Smooth muscle cell (in vitro differentiated cells): Measurements from ENCODE around the gene NELL1. TPM values are rescaled to one million over a fixed set of nuclear protein-coding genes. Genes with fewer than 3 reads are reported as not detected.

ENCODE experiments used
- DNase-seq: peaks from one replicate; lab custom pipeline; 2025; ENCODE audit not compliant: unreplicated experiment; lab: John Stamatoyannopoulos, UW
- H2AFZ ChIP-seq: fragments of 200-600 bp; sonication (generic); 2 replicates; pipeline ENCODE4 v1.6.0; 2016; ENCODE audit warnings: antibody characterized with exemption, low read depth, mild to moderate bottlenecking
- H3F3A ChIP-seq: fragments of 200-600 bp; sonication (generic); 2 replicates; pipeline ENCODE4 v1.6.0; 2017; ENCODE audit warnings: antibody characterized with exemption, low read depth
- H3K27ac ChIP-seq: fragments of 200-600 bp; sonication (generic); 2 replicates; pipeline ENCODE4 v1.5.1; 2016; ENCODE audit warnings: low read depth, mild to moderate bottlenecking
- H3K27me3 ChIP-seq: fragments of 200-600 bp; sonication (generic); 2 replicates; pipeline ENCODE4 v1.6.1; 2016; ENCODE audit warnings: low read depth, mild to moderate bottlenecking
- H3K36me3 ChIP-seq: fragments of 200-600 bp; sonication (generic); 2 replicates; pipeline ENCODE4 v1.5.1; 2016; ENCODE audit warnings: low read depth
- H3K4me1 ChIP-seq: fragments of 200-600 bp; sonication (generic); 2 replicates; pipeline ENCODE4 v1.5.1; 2016; ENCODE audit warnings: low read depth
- H3K4me2 ChIP-seq: fragments of 200-600 bp; sonication (generic); 2 replicates; pipeline ENCODE4 v1.6.0; 2016; ENCODE audit warnings: mild to moderate bottlenecking
- H3K4me3 ChIP-seq: fragments of 200-600 bp; sonication (generic); 2 replicates; pipeline ENCODE4 v1.5.1; 2016; ENCODE audit warnings: mild to moderate bottlenecking
- H3K79me2 ChIP-seq: fragments of 200-600 bp; sonication (generic); 2 replicates; pipeline ENCODE4 v1.6.0; 2016; ENCODE audit warnings: low read depth, mild to moderate bottlenecking
- H3K9ac ChIP-seq: fragments of 200-600 bp; sonication (generic); 2 replicates; pipeline ENCODE4 v1.6.0; 2016; ENCODE audit warnings: low read depth
- H3K9me3 ChIP-seq: fragments of 200-600 bp; sonication (generic); replicated peaks from 2 replicates; pipeline ENCODE4 v1.5.1; 2016; ENCODE audit warnings: low read depth
- H4K20me1 ChIP-seq: fragments of 200-600 bp; sonication (generic); 2 replicates; pipeline ENCODE4 v1.6.0; 2016; ENCODE audit warnings: low read depth
- WGBS: methylation state at CpG from one replicate; pipeline ENCODE4 v1.1.7; 2016; ENCODE audit warnings: low lambda C conversion rate; 5-methylcytosine and 5-hydroxymethylcytosine counted together
- polyA plus RNA-seq: library from polyadenylated mRNA; unstranded; fragments of >200 nt; fragmentation: Nextera tagmentation; extraction: Ambion mirVana; gene quantifications from 2 replicates; pipeline ENCODE4 v1.2.1, GENCODE V29; 2016
- total RNA-seq: library from RNA; depleted of rRNA; stranded (reverse); fragments of >200 nt; gene quantifications from 2 replicates; pipeline ENCODE4 v1.2.3, GENCODE V29; 2014
- TF ChIP-seq, protein P1 (sequence below): fragments of 200-600 bp; sonication (generic); IDR thresholded peaks from 2 replicates; pipeline ENCODE4 v1.5.1; 2017; ENCODE audit warnings: borderline replicate concordance, mild to moderate bottlenecking, antibody characterized with exemption; ENCODE audit not compliant: insufficient read depth, poor library complexity, severe bottlenecking

NELL1 gene
- total and polyA plus RNA-seq, 2 experiments from 2014 or later: not detected

DNA sequence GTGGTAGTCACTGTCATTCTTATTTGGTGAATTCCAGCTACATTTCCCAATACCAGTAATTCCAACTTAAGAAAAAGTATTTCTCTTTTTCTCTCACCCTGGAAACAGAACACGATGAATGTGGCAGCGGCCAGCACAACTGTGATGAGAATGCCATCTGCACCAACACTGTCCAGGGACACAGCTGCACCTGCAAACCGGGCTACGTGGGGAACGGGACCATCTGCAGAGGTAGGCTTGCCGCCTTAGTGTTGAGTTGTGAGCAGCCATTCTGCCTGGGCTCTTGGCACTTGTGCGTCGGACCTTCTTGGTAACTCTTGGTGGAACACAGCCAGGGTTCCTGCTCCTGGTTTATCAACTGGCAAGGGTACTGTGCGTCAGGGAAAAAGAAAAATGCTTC lies 559.8 kb downstream of the NELL1 start:
- H3K9ac ChIP-seq: no peak overlapping the region
- no peaks in the 10 kb centered on the region for H3F3A ChIP-seq
- no peak overlapping the region for H2AFZ ChIP-seq
- no peak overlapping the region for H3K27ac ChIP-seq
- H3K4me1 ChIP-seq: no peaks in the 10 kb centered on the region
- no peak overlapping the region for H3K4me2 ChIP-seq
- no peak overlapping the region for H3K4me3 ChIP-seq
- no peak for DNase-seq
- H3K9me3 ChIP-seq: no peaks in the 10 kb centered on the region
- H3K79me2 ChIP-seq: no peaks in the 10 kb centered on the region
- WGBS: 91% methylated on average over 9 of the region's 9 CpGs
- H4K20me1 ChIP-seq: no peaks in the 10 kb centered on the region
- H3K36me3 ChIP-seq: no peaks in the 10 kb centered on the region
- TF ChIP-seq, protein P1, sequence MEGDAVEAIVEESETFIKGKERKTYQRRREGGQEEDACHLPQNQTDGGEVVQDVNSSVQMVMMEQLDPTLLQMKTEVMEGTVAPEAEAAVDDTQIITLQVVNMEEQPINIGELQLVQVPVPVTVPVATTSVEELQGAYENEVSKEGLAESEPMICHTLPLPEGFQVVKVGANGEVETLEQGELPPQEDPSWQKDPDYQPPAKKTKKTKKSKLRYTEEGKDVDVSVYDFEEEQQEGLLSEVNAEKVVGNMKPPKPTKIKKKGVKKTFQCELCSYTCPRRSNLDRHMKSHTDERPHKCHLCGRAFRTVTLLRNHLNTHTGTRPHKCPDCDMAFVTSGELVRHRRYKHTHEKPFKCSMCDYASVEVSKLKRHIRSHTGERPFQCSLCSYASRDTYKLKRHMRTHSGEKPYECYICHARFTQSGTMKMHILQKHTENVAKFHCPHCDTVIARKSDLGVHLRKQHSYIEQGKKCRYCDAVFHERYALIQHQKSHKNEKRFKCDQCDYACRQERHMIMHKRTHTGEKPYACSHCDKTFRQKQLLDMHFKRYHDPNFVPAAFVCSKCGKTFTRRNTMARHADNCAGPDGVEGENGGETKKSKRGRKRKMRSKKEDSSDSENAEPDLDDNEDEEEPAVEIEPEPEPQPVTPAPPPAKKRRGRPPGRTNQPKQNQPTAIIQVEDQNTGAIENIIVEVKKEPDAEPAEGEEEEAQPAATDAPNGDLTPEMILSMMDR: no peak
- H3K27me3 ChIP-seq: no peaks in the 10 kb centered on the region

DNA sequence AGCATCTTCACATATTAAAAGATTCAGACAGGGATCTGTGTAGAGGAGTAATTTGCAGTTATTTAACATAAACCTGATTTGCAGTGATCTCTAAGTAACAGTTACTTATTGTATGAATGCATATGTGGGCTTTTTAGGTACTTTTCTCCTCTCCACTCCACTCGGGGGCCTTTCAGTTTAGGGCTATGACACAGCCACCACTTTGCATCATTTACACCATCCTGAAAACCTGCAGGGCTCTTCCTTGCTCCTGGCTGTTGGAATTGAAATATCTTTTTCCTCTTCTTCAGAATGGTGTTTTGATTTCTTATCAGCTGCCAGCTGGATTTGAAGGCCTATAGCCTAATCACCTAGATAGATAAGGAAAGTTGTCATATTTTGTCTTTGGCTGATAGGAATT lies 580.8 kb downstream of the NELL1 start:
- H3K27me3 ChIP-seq: no peaks in the 10 kb centered on the region
- H3K79me2 ChIP-seq: no peaks in the 10 kb centered on the region
- TF ChIP-seq, protein P1: no peak
- H3K4me2 ChIP-seq: no peak overlapping the region
- H3K4me1 ChIP-seq: no peaks in the 10 kb centered on the region
- no peaks in the 10 kb centered on the region for H3K36me3 ChIP-seq
- H3F3A ChIP-seq: no peaks in the 10 kb centered on the region
- no peak for DNase-seq
- no peak overlapping the region for H3K9ac ChIP-seq
- H3K4me3 ChIP-seq: no peak overlapping the region
- 35% methylated on average over 1 of the region's 1 CpG for WGBS
- H2AFZ ChIP-seq: no peak overlapping the region
- H3K27ac ChIP-seq: no peak overlapping the region
- H4K20me1 ChIP-seq: no peaks in the 10 kb centered on the region
- no peaks in the 10 kb centered on the region for H3K9me3 ChIP-seq

DNA sequence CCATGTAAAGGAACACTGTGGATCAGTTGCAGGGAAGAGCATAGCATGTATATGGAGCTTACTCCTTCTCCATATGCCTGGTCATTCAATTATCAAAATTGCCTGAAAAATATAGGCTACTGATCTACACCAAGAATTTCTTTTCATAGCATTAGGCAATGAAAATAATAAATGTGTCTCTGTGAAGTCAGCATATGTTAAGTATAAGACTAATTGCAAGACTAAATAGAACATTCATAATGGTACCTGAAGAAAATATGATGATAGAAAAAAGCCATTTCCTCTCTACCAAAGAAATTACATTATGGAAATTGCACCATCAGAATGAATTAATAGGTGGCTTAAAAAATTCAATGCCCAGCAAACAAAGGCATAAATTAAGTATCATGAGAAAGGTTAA lies 584.7 kb downstream of the NELL1 start:
- Histone ChIP-seq H3K4me1 (no peaks in the 10 kb centered on the region), H3K9ac (no peak overlapping the region), H3F3A (no peaks in the 10 kb centered on the region), H3K27me3 (no peaks in the 10 kb centered on the region), H3K4me2 (no peak overlapping the region), H3K9me3 (no peaks in the 10 kb centered on the region), H3K27ac (no peak overlapping the region), H2AFZ (no peak overlapping the region), H3K4me3 (no peak overlapping the region), H3K36me3 (no peaks in the 10 kb centered on the region), H3K79me2 (no peaks in the 10 kb centered on the region), H4K20me1 (no peaks in the 10 kb centered on the region)
- DNase-seq: no peak
- TF ChIP-seq, protein P1: no peak

DNA sequence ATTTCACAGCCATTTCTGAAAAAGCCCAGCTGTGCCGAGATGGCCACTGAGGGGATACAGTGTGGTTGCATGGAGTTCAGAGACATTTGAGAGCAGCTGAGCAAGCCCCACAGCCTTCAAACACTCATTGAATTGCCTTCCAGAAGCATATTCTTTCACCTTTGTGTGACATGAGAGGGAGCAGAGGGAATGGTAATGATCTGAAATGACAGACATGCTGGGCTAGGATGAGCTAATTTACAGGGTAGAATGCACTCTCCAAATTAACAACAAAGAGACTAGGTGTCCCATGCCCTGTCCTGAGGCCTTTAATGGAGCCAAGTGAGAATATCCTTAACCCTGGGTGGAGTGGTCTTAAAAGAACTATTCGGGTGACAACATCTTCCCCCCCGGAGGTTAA lies 585.4 kb downstream of the NELL1 start:
- no peak overlapping the region for H2AFZ ChIP-seq
- no peaks in the 10 kb centered on the region for H3F3A ChIP-seq
- H3K9me3 ChIP-seq: no peaks in the 10 kb centered on the region
- H3K4me2 ChIP-seq: no peak overlapping the region
- no peak for DNase-seq
- H3K4me3 ChIP-seq: no peak overlapping the region
- TF ChIP-seq, protein P1: no peak
- H3K27me3 ChIP-seq: no peaks in the 10 kb centered on the region
- H3K36me3 ChIP-seq: no peaks in the 10 kb centered on the region
- no peaks in the 10 kb centered on the region for H3K79me2 ChIP-seq
- H3K9ac ChIP-seq: no peak overlapping the region
- WGBS: 85% methylated on average over 3 of the region's 3 CpGs
- no peak overlapping the region for H3K27ac ChIP-seq
- no peaks in the 10 kb centered on the region for H4K20me1 ChIP-seq
- no peaks in the 10 kb centered on the region for H3K4me1 ChIP-seq
